Measurements from ENCODE around the gene PHF20. TPM values are rescaled to one million over a fixed set of nuclear protein-coding genes. Genes with fewer than 3 reads are reported as not detected.

The PHF20 gene
- total and polyA plus RNA-seq, 2 of the 13 experiments (the other 11 are each of a cell fraction or from before 2014, with no cell fraction given) = 22.8 to 34.1 TPM

GRCh38 chr20:35741892-35742740 lies 29.7 kb upstream of the PHF20 start, which contains the start of gene RBM39 (continued):
- TF ChIP-seq ARID4A (CRISPR knock-in tag; IDR thresholded peaks at IDR 0.05; ENCODE audit: borderline replicate concordance) = peak; percentile 90; the same call in 1 of the 2 replicates
- peak; percentile 99; the same call in 1 of the 2 replicates for TF ChIP-seq ZNF546 (CRISPR knock-in tag; conservative IDR thresholded peaks at IDR 0.05)
- no peak for TF ChIP-seq TRIM24 (CRISPR knock-in tag; IDR thresholded peaks at IDR 0.05)
- TF ChIP-seq ZNF232 (CRISPR knock-in tag; IDR thresholded peaks at IDR 0.05; ENCODE audit: borderline replicate concordance) = peak; percentile 98
- TF ChIP-seq ZNF280D (CRISPR knock-in tag; IDR thresholded peaks at IDR 0.05) = peak; percentile 99
- peak; percentile 12; the same call in 1 of the 2 replicates for TF ChIP-seq SUZ12 (IDR thresholded peaks at IDR 0.05; ENCODE audit: low read depth, low read length)
- TF ChIP-seq ZNF556 (CRISPR knock-in tag; IDR thresholded peaks at IDR 0.05; ENCODE audit: borderline replicate concordance) = peak; percentile 94; the same call in 1 of the 2 replicates
- peak; percentile 94 for TF ChIP-seq ZBTB2 (CRISPR knock-in tag; IDR thresholded peaks at IDR 0.05; ENCODE audit: low read depth)
- peak; percentile 99 for TF ChIP-seq ZFY (CRISPR knock-in tag; IDR thresholded peaks at IDR 0.05)
- peak; percentile 99 for TF ChIP-seq MTERF4 (CRISPR knock-in tag; IDR thresholded peaks at IDR 0.05)
- TF ChIP-seq SP1 (IDR thresholded peaks at IDR 0.05) = peak; percentile 100
- peak; percentile 85 for TF ChIP-seq SP1 (CRISPR knock-in tag; IDR thresholded peaks at IDR 0.05)
- TF ChIP-seq ZNF343 (CRISPR knock-in tag; IDR thresholded peaks at IDR 0.05) = peak; percentile 91
